ENCODE data around the gene CHRNA9.
A peak's percentile ranks its signal among the peaks of the same experiment; 100 is the strongest.

CHRNA9 gene

DNA sequence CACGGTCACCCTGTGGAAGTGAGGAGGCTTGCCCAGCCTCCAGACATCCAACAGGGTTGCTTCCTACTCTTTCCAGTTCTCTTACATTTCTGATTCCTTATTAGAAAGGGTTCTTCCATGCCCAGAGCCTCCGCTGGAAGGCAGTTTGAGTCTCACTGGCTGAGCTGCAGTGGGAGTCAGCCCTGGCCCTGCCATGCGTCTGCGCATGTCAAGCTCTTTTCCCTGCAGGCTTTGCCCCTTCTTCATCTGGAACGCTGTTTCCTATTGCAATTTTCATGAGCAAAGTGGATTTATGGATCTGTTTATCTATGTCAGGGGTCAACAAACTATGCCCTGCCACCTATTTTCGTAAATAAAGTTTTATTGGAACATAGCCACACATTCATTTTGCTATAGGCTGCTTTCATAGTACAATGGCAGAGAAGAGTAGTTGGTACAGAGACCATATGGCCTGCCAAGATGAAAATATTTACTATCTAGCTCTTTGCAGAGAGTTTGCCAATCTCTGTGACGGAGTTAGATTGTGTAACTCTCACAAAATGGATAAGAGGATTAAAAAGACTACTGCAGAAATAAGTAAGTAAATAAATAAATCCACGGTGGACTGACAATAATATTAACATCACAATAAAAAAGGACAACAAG, 3.9 kb upstream of the CHRNA9 start:
- no peak overlapping the region for H3K4me3 ChIP-seq (ENCODE audit: low read length)
- no peak for DNase-seq (ENCODE audit: low read depth, low spot score)

DNA sequence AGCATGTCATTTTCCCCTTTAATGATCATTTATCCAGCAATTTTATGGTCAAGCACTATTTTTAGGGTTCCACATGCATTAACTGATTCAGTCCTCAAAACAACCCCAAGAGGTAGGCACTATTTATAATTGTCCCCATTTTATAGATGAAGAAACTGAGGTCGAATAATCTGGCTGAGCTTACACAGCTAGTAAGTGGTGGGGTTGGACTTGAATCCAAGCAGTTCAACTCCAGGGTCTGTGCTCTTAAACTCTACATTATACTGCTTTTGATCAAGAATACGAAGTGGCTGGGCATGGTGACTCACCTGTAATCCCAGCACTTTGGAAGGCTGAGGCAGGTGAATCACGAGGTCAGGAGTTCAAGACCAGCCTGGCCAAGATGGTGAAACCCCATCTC, 3.2 kb upstream of the CHRNA9 start:
- DNase-seq (ENCODE audit: low read depth, low spot score) = no peak
- no peak overlapping the region for H3K4me3 ChIP-seq (ENCODE audit: low read length)

DNA sequence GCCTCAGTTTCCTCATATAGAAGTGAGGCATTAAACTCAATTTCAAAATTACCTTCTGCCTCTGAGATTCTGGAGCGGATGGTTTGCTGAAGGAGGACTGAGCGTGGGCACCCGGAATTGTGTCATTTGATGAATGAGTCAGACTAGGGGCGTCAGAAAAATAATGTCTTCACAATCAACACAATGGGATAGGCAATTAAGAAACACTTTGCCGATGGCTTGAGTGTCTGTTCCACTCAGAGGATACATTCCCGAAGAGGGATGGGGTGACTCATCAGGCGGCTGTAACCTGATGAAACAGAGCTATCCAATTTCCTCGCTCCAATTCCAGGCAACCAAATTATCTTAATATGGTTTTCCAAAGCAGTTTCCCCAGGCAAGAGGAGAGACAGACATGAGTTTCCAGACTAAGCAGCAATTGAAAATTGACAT, 1.2 kb upstream of the CHRNA9 start:
- DNase-seq (ENCODE audit: low read depth, low spot score) = no peak
- H3K4me3 ChIP-seq (ENCODE audit: low read length) = no peak overlapping the region

DNA sequence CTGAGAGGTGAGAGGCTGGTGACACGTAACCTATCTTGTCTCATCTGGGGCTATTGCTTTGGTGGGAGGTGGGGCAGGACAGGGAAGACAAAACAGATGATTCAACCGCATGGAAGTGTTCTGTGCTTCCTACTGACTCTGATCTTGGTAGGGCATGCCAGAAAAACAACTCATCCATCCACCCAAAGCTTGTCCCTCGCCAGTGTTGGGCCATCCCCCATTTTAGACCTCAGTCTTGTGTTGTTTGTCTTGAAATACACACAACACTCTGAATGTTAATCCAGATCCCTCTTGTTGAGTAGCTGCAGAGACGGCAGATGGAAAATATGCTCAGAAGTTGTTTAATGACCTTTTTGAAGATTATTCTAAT, 377 bp downstream of the CHRNA9 start:
- no peak for DNase-seq (ENCODE audit: low read depth, low spot score)
- H3K4me3 ChIP-seq (ENCODE audit: low read length) = no peak overlapping the region

DNA sequence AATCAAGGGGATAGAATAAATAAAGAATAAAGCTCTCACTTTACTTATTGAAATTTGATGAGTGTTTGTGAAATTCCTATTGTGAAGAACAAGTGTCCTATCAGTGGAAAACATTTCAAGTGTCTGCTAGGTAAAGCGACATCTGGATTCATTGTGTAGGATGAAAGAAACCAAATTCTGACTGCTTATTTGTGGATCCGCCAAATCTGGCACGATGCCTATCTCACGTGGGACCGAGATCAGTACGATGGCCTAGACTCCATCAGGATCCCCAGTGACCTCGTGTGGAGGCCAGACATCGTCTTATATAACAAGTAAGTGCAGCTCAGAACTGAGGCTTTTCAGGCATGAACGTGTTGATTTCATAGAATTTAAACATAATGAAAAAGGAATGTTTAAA, 1.9 kb downstream of the CHRNA9 start:
- H3K4me3 ChIP-seq (ENCODE audit: low read length) = no peak overlapping the region
- no peak for DNase-seq (ENCODE audit: low read depth, low spot score)

DNA sequence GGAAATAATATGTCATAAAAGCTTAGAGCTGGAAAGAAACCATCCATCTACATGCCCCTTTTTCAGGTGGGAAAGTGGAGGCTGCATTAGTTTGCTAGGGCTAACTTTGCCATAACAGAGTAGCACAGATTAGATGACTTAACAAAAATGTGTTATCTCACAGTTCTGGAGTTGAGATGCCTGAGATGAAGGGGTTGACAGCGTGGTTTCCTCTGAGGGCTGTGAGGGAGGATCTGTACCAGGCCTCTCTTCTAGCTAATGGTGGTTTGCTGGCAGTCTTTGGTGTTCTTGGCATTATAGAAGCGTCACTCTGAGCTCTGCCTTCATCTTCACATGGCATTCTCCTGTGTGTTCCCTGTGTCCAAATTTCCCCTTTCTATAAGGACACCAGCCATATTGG, 2.4 kb downstream of the CHRNA9 start:
- no peak overlapping the region for H3K4me3 ChIP-seq (ENCODE audit: low read length)
- peak; percentile 71 for DNase-seq (ENCODE audit: low read depth, low spot score)

DNA sequence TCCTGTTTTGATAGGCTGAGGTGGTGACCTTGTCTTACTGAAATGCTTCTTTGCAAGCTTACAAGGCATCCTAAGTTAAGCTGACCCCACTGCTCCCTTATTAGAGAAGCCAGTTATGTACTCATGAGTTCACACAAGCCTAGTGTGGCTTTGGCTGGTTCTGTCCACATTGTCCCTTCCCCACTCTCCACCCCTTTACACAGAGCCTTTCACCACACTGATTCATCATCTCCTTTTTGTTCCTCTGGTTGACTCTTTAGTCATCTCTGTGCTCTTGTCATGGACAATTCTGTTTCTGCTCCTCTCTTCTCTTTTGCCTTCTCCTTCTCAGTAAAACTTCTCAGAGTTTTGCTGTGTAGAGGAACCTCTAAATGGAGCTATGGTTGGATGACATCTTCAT, 4.9 kb downstream of the CHRNA9 start:
- no peak overlapping the region for H3K4me3 ChIP-seq (ENCODE audit: low read length)
- DNase-seq (ENCODE audit: low read depth, low spot score) = no peak

DNA sequence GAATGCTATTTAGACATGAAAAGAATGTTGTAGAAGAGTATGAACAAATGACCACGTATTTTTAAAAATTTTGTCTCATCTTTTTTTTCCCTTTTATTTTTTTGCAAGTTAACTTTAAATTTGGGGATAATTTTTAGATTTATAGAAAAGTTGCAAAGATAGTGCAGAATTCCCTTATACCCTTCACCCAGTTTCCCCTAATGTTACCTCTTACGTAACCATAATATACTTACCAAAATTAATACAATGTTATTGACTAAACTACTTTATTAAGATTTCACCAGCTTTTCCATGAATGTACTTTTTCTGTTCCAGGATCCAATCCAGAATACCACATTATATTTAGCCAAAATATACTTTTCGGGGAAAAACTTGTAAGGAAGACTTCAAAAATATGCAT, 12.3 kb downstream of the CHRNA9 start:
- no peak for DNase-seq (ENCODE audit: low read depth, low spot score)
- H3K4me3 ChIP-seq (ENCODE audit: low read length) = no peak overlapping the region

DNA sequence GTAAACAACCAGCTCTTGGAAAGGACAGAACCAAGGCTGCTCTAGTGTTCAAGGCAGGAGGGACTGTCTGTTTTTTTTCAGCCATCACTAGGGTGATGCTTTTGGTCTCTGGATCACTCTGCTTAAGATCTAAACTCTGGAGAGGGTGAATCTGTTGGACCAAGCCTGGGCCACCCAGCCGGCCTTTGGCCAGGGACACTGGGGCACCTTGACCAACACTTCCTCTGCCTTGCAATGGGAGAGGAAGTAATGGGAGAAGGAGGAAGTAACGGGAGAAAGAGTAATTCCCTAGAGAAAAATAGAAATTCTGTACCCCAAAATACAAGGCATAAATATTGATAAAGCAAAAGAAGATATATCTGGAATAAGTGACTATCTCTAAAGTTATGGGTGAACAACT, 12.9 kb downstream of the CHRNA9 start:
- DNase-seq (ENCODE audit: low read depth, low spot score) = no peak
- H3K4me3 ChIP-seq (ENCODE audit: low read length) = no peak overlapping the region

DNA sequence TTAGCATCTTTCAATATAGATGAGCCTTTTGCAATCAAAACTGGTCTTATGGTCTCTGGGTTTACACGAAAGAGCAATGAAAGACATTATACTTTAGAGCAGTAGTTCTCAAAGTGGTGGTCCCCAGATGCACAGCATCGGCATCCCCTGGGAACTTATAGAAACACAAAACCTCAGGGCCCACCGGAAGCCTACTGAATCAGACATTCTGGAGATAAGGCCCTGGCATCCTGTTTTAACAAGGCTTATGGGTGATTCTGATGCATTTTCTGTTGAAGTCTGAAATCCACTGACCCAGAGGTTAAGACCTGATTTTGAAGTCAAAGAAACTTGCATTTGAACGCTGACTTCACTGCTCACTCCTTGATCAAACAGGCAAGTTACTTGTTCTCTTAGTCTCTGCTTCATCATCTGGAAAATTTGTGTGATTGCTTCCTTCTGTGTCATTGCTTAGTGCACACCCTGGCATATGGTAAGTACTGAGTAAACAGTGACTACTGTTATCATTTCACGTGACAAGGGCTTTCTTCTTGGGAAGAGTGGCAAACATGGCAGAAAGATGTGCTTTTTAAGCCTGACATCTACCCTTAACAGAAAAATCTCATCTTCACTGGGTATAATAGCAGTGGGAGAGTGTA, 14.5 kb downstream of the CHRNA9 start:
- peak; percentile 99 for DNase-seq (ENCODE audit: low read depth, low spot score)
- peak overlapping the region; percentile 46 for H3K4me3 ChIP-seq (ENCODE audit: low read length)

DNA sequence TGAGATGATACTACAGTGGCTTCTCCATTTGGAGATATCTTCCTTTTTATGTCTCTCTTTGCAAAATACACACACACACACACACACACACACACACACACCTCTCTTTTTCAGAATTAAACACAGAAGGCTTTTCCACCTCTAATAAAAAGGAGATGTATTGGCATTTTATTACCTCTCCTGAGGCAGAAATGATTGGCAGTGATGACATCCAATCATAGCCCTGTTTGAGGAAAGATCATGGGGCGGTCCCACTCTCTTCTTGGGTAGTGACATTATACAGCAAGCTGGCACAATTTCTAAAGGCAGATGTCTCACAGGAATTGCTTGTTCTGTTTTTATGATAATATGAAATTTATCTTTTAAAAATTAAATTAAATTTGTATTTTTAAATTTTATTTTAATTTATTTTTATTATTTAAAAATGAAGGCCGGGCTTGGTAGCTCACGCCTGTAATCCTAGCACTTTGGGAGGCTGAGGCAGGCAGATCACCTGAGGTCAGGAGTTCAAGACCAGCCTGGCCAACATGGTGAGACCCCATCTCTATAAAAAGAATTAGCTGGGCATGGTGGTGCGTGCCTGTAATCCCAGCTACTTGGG, 15.6 kb downstream of the CHRNA9 start:
- H3K4me3 ChIP-seq (ENCODE audit: low read length) = peak overlapping the region; percentile 46
- peak; percentile 87 for DNase-seq (ENCODE audit: low read depth, low spot score)

DNA sequence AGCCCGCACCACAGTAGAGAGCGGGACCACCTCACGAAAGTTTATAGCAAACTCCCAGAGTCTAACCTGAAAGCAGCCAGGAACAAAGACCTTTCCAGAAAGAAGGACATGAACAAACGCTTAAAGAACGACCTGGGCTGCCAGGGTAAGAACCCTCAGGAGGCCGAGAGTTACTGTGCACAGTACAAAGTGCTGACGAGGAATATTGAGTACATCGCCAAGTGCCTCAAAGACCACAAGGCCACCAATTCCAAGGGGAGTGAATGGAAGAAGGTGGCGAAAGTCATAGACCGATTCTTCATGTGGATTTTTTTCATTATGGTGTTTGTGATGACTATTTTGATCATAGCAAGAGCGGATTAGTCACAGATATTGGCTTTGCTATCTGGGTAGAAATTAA, 19.0 kb downstream of the CHRNA9 start:
- DNase-seq (ENCODE audit: low read depth, low spot score) = no peak
- no peak overlapping the region for H3K4me3 ChIP-seq (ENCODE audit: low read length)

DNA sequence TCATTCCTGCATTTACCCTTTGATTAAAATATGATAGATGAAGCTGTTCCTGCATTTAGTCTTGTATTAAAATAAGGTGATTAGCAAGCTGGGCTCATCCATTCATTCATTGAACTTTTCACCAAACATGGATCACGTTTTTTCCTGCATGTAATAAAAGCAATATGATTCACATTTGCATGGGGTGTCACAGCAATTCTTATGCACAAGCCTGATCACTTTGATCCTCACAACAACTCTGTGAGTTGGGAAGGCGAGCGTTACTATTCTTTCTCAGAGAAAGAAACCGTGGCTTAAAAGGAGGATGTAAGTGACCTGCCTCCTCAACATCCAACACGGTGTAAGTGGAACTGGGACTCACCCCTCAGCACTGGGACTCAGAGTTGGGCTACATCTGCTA, 20.0 kb downstream of the CHRNA9 start:
- no peak overlapping the region for H3K4me3 ChIP-seq (ENCODE audit: low read length)
- no peak for DNase-seq (ENCODE audit: low read depth, low spot score)

DNA sequence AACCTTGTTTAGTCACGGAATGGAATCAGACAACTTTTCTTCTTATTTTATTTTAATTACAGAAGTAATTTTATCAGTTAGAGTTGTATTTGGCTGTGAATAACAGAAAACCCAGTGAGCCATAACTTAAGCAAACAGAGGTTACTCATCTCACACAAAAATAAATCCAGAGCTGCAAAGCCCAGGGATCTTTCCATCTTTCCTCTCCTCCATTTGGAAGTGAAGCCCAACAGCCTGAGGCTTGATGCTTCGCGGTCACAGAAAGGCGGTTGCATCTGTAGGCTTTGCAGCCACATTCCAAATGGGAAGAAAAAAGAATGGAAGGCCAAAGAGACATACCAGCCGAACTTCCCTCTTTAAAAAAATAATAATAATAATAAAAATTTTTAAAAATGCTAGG, 22.6 kb downstream of the CHRNA9 start:
- DNase-seq (ENCODE audit: low read depth, low spot score) = no peak
- no peak overlapping the region for H3K4me3 ChIP-seq (ENCODE audit: low read length)

DNA sequence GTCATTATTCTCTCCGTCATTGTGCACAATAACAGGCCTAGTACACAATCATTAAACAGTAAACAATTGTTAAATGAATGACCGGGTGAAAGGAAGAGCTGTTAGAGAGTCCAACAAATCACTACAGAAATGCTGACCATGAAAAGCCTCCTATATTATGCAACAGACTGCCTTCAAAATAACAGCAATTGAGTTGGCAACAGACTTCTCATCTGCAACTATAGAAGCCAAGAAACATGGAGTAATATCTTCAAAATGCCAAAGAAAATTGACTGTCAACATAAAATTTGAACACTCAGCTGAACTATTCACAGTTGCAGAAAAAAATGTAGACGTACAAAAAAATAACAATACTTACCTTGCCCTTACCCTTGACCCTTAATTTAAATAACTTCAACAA, 26.2 kb downstream of the CHRNA9 start:
- H3K4me3 ChIP-seq (ENCODE audit: low read length) = no peak overlapping the region
- DNase-seq (ENCODE audit: low read depth, low spot score) = no peak

DNA sequence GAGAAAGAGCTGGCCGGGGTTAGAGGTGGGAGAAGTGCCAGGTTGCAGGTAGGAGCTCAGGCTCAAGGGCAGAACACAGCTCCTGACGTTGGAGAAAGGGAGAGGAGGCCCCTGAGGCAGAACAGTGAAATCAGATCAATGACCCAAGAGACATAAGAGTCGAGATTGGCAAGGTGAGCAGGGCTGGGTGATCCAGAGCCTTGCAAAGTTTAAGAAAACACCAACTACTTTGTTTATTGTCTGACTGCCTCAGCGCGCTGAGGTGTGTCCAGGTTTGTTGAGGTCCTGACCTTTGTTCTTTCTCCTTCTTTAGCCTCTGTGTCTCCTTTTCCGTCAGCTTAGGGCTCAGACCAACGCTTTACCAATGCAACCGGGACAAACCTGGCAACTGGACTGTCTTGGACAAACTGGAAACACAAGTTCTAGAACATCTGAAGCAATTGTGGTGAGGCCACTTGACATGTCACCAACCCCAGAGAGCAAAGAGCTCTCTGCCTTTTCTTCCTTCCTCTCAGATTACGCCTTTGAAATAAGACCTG, 28.3 kb downstream of the CHRNA9 start:
- DNase-seq (ENCODE audit: low read depth, low spot score) = peak; percentile 28
- H3K4me3 ChIP-seq (ENCODE audit: low read length) = no peak overlapping the region

DNA sequence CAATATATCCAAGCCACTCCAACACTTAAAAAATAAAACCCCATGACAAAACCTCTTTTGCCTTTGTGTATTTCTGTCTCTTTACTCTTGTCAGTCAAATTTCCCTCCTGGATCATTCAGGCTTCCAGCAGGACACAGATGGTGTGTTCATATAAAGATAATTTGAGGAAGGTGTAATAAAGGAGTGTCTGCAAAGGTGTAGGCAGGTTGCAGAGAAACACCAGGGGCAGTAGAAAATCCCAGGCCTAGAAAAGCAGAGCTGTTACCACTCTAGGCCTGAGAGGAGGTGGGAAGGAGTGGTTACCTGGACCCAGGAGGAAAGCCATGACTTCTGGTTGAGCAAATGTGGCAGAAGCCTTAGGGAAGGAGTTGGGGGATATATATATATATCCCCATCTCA, 28.8 kb downstream of the CHRNA9 start:
- H3K4me3 ChIP-seq (ENCODE audit: low read length) = no peak overlapping the region

DNA sequence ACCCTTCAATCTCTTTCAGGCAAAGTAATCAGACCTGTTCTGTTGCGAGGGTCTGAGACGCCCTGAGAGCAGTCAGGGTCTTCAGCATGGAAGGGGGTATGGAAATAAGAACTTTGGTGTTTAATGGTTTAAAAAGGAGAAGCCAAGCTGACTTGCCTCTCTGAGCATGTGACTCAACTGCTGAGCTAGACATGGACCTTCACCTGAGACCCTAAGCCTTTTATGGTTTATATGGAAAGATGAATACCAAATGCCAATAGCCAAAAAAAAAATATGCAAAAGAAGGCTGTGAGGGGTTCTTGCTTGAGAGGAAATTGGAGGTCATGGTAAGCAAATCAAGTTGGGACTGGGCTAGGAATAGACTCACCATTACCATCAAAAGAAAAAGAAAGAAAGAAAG, 30.6 kb downstream of the CHRNA9 start:
- no peak for DNase-seq (ENCODE audit: low read depth, low spot score)
- H3K4me3 ChIP-seq (ENCODE audit: low read length) = no peak overlapping the region

More for the DNA sequence above, 28.8 kb downstream of the CHRNA9 start:
- DNase-seq (ENCODE audit: low read depth, low spot score) = no peak

DNA sequence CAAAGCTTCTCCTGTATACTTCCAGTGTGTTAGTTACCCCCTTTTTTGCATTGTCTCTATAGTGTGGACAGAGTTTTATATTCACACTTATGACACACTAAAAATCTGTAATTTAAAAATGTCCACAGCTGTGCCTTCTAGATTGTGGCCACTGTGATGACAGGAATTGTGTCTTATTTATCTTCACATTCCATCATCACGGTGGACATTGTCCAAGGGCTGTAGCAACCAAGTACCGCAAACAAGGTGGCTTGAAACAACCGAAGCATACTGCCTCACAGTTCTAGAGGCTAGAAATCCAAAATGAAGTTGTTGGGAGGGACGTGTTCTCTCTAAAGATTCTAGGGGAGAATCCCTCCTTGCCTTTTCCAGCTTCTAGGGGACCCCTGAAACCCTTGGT, 32.3 kb downstream of the CHRNA9 start:
- no peak for DNase-seq (ENCODE audit: low read depth, low spot score)
- H3K4me3 ChIP-seq (ENCODE audit: low read length) = no peak overlapping the region

DNA sequence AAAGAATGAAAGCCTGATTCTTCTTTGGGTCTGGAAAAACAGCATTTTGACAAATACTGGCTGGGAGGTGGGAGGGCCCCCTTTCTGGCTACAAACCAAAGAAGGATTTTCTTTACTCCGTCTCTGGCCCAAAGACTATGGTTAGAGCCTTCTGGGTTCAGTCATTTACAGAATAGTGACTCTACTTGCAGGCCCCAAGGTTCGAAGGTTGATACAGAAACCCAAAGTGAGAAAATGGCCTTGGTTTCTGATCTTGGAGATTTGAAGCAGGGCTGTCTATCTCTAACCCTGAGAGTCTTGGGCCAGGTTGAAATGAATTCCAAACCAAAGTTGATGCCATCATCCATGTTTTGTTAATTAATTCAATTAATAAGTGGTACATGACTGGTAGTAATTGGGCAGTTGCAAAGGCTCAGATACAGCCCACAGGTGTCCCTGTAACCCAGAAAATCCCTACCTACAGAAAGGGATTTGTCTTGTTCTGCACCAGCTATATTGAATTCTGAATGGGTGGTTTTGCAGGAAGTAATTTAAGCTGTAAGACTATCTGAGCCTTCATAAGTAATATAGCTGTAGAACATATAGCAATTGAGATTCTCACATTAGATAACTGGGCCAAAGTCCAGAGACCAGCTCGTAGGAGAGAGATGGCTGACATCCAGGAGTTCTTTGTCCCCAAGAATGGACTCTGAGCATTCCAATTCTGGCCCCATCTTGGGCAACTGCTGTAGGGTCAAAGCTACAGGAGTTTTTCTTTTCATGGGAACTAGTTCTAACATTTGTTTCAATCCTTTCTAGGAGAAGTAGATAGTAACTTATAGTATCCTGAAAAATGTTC, 34.5 kb downstream of the CHRNA9 start:
- H3K4me3 ChIP-seq (ENCODE audit: low read length) = no peak overlapping the region
- no peak for DNase-seq (ENCODE audit: low read depth, low spot score)
